Parathyroid adenoma (tissue), 2 donors: ENCODE data around the gene GRPEL2.

Source experiments
- H2AFZ ChIP-seq: fragments of 300-600 bp; sonication (generic); one replicate; pipeline ENCODE4 v1.7.0; 2017; ENCODE audit warnings: antibody characterized with exemption, mild to moderate bottlenecking
- H3K27ac ChIP-seq: fragments of 300-600 bp; sonication (generic); one replicate; pipeline ENCODE4 v1.7.0; 2017
- H3K27me3 ChIP-seq: fragments of 300-600 bp; sonication (generic); one replicate; pipeline ENCODE4 v1.7.0; 2017; ENCODE audit warnings: low read length; ENCODE audit not compliant: control insufficient read depth, insufficient read depth
- H3K36me3 ChIP-seq: fragments of 300-600 bp; sonication (generic); one replicate; pipeline ENCODE4 v1.7.0; 2017; ENCODE audit warnings: low read length; ENCODE audit not compliant: control insufficient read depth, insufficient read depth
- H3K4me1 ChIP-seq: fragments of 300-600 bp; sonication (generic); one replicate; pipeline ENCODE4 v1.7.0; 2017; ENCODE audit warnings: control low read depth
- H3K4me2 ChIP-seq: fragments of 300-600 bp; sonication (generic); one replicate; pipeline ENCODE4 v1.7.0; 2017; ENCODE audit warnings: low read length
- H3K4me3 ChIP-seq: fragments of 300-600 bp; sonication (generic); one replicate; pipeline ENCODE4 v1.7.0; 2017; ENCODE audit warnings: low read depth, low read length
- H3K79me2 ChIP-seq: fragments of 300-600 bp; sonication (generic); one replicate; pipeline ENCODE4 v1.7.0; 2017; ENCODE audit warnings: control low read depth
- H3K9ac ChIP-seq: fragments of 300-600 bp; sonication (generic); one replicate; pipeline ENCODE4 v1.7.0; 2017; ENCODE audit warnings: mild to moderate bottlenecking
- H3K9me3 ChIP-seq: fragments of 300-600 bp; sonication (generic); one replicate; pipeline ENCODE4 v1.7.0; 2017; ENCODE audit warnings: low read length; ENCODE audit not compliant: control insufficient read depth
- CTCF ChIP-seq: fragments of 300-600 bp; sonication (generic); IDR thresholded peaks from one replicate; pipeline ENCODE4 v1.7.0; 2017; ENCODE audit warnings: antibody characterized with exemption, mild to moderate bottlenecking
- donor health status: primary hyperparathyroidism.

GRPEL2 gene

GRCh38 chr5:149379177-149379761 is 34.0 kb downstream of the GRPEL2 start, which contains the start of gene IL17B:
TSS of gene IL17B (minus strand) at chr5:149379292. CDS start at chr5:149379225, 67 bp downstream.
- Histone ChIP-seq H3K36me3 (no peaks in the 10 kb centered on the region), H3K4me1 (no peaks in the 10 kb centered on the region), H3K4me3 (no peak within 1 kb of the TSS), H3K27ac (no peak within 1 kb of the TSS), H3K4me2 (no peak within 1 kb of the TSS), H3K27me3 (no peaks in the 10 kb centered on the region), H3K79me2 (no peaks in the 10 kb centered on the region), H2AFZ (no peak within 1 kb of the TSS), H3K9ac (no peak within 1 kb of the TSS), H3K9me3 (no peaks in the 10 kb centered on the region)
- TF ChIP-seq CTCF = no peak

- Histone ChIP-seq H3K4me1 (no peaks in the 10 kb centered on the region), H3K27me3 (no peaks in the 10 kb centered on the region), H3K36me3 (no peaks in the 10 kb centered on the region), H3K9me3 (no peaks in the 10 kb centered on the region), H3K4me3 (no peak overlapping the region), H3K27ac (no peak overlapping the region), H3K79me2 (no peaks in the 10 kb centered on the region), H2AFZ (no peak overlapping the region), H3K9ac (no peak overlapping the region), H3K4me2 (no peak overlapping the region)
- TF ChIP-seq CTCF = no peak
Measured at GRCh38 chr5:149379818-149380374, 34.6 kb downstream of the GRPEL2 start.

DNA sequence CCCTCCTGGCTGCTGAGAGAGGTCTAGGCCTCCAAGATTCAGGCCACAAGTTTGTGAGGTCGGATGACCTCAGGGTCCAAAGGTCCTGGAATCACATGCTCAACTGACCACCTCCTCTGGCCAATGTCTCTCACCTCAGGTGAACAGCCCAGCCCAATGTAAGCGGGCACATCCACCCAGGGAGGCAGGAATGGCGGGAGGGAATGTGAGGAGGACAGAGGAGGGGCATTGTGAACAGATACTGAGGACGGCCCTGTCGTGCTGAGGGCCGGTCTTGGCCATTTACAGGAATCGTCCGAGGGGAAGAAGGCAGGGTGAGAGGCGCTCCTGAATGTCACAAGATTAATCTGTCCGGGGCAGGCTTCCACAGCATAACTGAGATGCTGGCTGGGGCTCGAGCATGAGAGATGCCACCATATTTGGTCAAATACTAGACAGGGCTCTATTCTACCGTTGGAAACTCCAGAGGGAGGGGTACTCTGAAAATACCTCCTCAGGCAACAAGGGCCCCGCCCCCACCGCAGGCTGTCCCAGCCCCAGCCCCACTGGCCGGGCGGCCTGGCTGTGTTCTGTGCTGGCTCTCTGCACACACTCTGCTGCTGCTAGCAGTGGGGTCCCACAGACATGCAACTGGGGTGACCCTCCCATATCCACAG is 35.3 kb downstream of the GRPEL2 start:
- H3K9me3 ChIP-seq = no peaks in the 10 kb centered on the region
- no peak overlapping the region for H2AFZ ChIP-seq
- no peaks in the 10 kb centered on the region for H3K36me3 ChIP-seq
- no peaks in the 10 kb centered on the region for H3K79me2 ChIP-seq
- H3K27me3 ChIP-seq = no peaks in the 10 kb centered on the region
- no peak overlapping the region for H3K4me2 ChIP-seq
- no peak overlapping the region for H3K9ac ChIP-seq
- no peak overlapping the region for H3K4me3 ChIP-seq
- H3K4me1 ChIP-seq = no peaks in the 10 kb centered on the region
- no peak overlapping the region for H3K27ac ChIP-seq
- TF ChIP-seq CTCF = no peak

DNA sequence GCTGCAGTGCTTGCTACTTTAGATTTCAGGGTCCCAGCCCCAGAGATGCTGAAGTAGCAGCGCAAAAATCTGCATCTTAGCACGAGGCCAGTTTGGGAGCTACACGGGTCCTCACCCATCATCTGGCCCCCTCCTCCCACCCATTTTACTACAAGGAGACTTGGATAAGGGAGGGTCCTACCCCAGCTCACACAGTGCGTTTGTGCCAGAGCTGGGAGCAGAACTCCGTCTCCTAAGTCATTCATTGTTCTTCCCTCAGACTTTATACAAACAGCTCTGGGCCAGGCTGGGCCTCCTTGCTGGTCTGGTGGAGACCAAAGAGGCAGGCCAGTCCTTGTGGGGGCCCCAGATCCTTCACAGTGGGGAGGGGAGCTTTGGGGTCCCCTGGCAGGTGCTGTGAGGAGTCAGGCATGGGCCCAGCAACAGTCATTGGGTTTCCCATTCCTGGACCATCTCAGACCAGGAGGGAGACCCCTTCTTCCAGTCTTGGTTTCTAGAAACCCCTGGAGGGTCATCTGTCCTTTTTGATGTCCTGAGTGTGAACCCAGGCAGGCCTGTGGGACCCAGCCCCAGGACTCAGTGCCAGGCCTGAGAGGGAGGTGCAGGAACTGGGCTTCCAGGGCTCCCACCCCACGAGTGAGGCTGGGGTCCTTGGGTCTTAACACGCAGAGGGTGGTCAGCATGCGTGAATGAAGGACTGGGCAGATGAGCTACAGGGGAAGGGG is 36.1 kb downstream of the GRPEL2 start:
- no peak for TF ChIP-seq CTCF
- no peaks in the 10 kb centered on the region for H3K27me3 ChIP-seq
- H3K4me1 ChIP-seq = no peaks in the 10 kb centered on the region
- H3K9me3 ChIP-seq = no peaks in the 10 kb centered on the region
- H3K27ac ChIP-seq = no peak overlapping the region
- H3K4me2 ChIP-seq = no peak overlapping the region
- no peak overlapping the region for H3K9ac ChIP-seq
- no peaks in the 10 kb centered on the region for H3K79me2 ChIP-seq
- peak overlapping the region; percentile 4 for H2AFZ ChIP-seq
- no peaks in the 10 kb centered on the region for H3K36me3 ChIP-seq
- H3K4me3 ChIP-seq = no peak overlapping the region
